NB4 (cell line): ENCODE data around the gene RARB.

ENCODE experiments used
- MYC ChIP-seq: IDR thresholded peaks from 2 replicates; pipeline ENCODE4 v1.6.1; 2011; ENCODE audit warnings: low read depth, low read length
- POLR2A ChIP-seq: IDR thresholded peaks from 2 replicates; pipeline ENCODE4 v1.6.1; 2011; ENCODE audit warnings: mild to moderate bottlenecking; ENCODE audit not compliant: insufficient read length; ENCODE audit errors: extremely low read depth
- TF ChIP-seq, protein P1 (sequence below): IDR thresholded peaks from one replicate; pipeline ENCODE4 v1.5.1; 2012; ENCODE audit warnings: low read depth, low read length
- TF ChIP-seq, protein P2 (sequence below): IDR thresholded peaks from 2 replicates; pipeline ENCODE4 v1.6.1; 2011; ENCODE audit warnings: low read depth, low read length

DNA sequence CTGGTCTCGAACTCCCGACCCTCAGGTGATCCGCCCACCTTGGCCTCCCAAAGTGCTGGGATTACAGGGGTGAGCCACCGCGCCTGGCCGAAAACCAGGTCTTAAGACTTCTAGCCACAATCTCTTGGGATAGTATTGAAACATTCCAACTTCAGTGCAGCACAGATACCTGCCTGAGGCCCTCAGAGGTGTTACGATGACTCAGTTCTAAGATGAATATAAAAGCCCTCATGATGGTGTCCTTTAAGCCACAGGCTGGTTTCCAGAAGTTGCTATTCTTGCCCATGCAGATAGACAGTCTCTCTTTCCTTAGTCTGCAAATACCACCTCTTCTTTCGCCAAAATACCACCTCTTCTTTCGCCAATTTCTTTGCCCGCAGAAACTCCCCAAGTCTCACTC lies 69.0 kb downstream of the RARB start:
- TF ChIP-seq, protein P1, sequence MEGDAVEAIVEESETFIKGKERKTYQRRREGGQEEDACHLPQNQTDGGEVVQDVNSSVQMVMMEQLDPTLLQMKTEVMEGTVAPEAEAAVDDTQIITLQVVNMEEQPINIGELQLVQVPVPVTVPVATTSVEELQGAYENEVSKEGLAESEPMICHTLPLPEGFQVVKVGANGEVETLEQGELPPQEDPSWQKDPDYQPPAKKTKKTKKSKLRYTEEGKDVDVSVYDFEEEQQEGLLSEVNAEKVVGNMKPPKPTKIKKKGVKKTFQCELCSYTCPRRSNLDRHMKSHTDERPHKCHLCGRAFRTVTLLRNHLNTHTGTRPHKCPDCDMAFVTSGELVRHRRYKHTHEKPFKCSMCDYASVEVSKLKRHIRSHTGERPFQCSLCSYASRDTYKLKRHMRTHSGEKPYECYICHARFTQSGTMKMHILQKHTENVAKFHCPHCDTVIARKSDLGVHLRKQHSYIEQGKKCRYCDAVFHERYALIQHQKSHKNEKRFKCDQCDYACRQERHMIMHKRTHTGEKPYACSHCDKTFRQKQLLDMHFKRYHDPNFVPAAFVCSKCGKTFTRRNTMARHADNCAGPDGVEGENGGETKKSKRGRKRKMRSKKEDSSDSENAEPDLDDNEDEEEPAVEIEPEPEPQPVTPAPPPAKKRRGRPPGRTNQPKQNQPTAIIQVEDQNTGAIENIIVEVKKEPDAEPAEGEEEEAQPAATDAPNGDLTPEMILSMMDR, result no peak
- TF ChIP-seq POLR2A, result no peak
- TF ChIP-seq, protein P2, sequence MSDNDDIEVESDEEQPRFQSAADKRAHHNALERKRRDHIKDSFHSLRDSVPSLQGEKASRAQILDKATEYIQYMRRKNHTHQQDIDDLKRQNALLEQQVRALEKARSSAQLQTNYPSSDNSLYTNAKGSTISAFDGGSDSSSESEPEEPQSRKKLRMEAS, result no peak
- no peak for TF ChIP-seq MYC
